HEK293 (cell line): ENCODE results near the gene SIM2.

Experiments
- CTCF ChIP-seq: fragments of 450-650 bp; formaldehyde crosslinking; IDR thresholded peaks from 2 replicates; pipeline ENCODE4 v1.5.1; 2016; ENCODE audit warnings: missing biosample characterization, missing genetic modification characterization
- ELK4 ChIP-seq: IDR thresholded peaks from 2 replicates; pipeline ENCODE4 v1.6.1; 2011; ENCODE audit warnings: mild to moderate bottlenecking, low read depth, low read length, borderline replicate concordance
- OSR2 ChIP-seq: fragments of 450-650 bp; formaldehyde crosslinking; IDR thresholded peaks from 2 replicates; pipeline ENCODE4 v1.5.1; 2016; ENCODE audit warnings: missing biosample characterization, missing genetic modification characterization
- RBAK ChIP-seq: fragments of 450-650 bp; formaldehyde crosslinking; IDR thresholded peaks from 2 replicates; pipeline ENCODE4 v1.5.1; 2016; ENCODE audit warnings: missing biosample characterization, missing genetic modification characterization
- ZBTB26 ChIP-seq: fragments of 450-650 bp; formaldehyde crosslinking; optimal IDR thresholded peaks from 2 replicates; pipeline ENCODE3; 2016; ENCODE audit warnings: missing biosample characterization, mild to moderate bottlenecking, missing genetic modification characterization
- ZNF488 ChIP-seq: fragments of 450-650 bp; formaldehyde crosslinking; IDR thresholded peaks from 2 replicates; pipeline ENCODE4 v1.5.1; 2016; ENCODE audit warnings: missing biosample characterization, missing genetic modification characterization
- ZNF600 ChIP-seq: fragments of 450-650 bp; formaldehyde crosslinking; IDR thresholded peaks from 2 replicates; pipeline ENCODE4 v1.5.1; 2016; ENCODE audit warnings: missing biosample characterization, missing genetic modification characterization
- ZNF639 ChIP-seq: fragments of 450-650 bp; formaldehyde crosslinking; IDR thresholded peaks from 2 replicates; pipeline ENCODE4 v1.5.1; 2016; ENCODE audit warnings: missing biosample characterization, missing genetic modification characterization
- ZNF692 ChIP-seq: fragments of 450-650 bp; formaldehyde crosslinking; IDR thresholded peaks from 2 replicates; pipeline ENCODE4 v1.5.1; 2016; ENCODE audit warnings: missing biosample characterization, missing genetic modification characterization

GRCh38 chr21:36704958-36705678 lies 6.2 kb downstream of the SIM2 start:
- TF ChIP-seq ZNF692 (tag by site-specific recombination) (no peak), CTCF (tag by site-specific recombination) (no peak), RBAK (tag by site-specific recombination) (no peak), ZBTB26 (tag by site-specific recombination) (no peak), ELK4 (no peak), ZNF488 (no peak), ZNF639 (no peak), ZNF600 (no peak), OSR2 (tag by site-specific recombination) (no peak)
